HepG2 (cell line): ENCODE results near the gene EXPH5. TPM values are rescaled to one million over a fixed set of nuclear protein-coding genes. Genes with fewer than 3 reads are reported as not detected.

Experiments used
- ATAC-seq: fragments of 200-7000 bp; cut with Tn5 transposase; 3 replicates; pipeline ENCODE4 v1.9.1; 2020; ENCODE audit warnings: mild to moderate bottlenecking, moderate library complexity
- BruUV-seq: library from RNA; stranded (reverse); fragments of 400-500 nt; replicated peaks from 2 replicates; lab custom pipeline; 2021; lab: Mats Ljungman, UMichigan
- CTCF ChIA-PET: fragments of 300-600 bp; formaldehyde crosslinking; extraction: SDS; loops from one replicate; lab custom pipeline; 2021; ENCODE audit warnings: low total read pairs, inconsistent platforms, low intra/inter-chr PET ratio; lab: Yijun Ruan, JAX
- POLR2A ChIA-PET: fragments of 350-600 bp; sonication (Branson Sonifier 250); formaldehyde crosslinking; loops from one replicate; lab custom pipeline; 2020; ENCODE audit warnings: antibody characterized with exemption, inconsistent platforms; lab: Yijun Ruan, JAX
- DNase-seq: peaks from one replicate; pipeline ENCODE4 v3.0.0-alpha.2; 2015; ENCODE audit warnings: low spot score
- FAIRE-seq: peaks from 3 replicates; lab custom pipeline; 2011; peaks lifted over from hg19 to GRCh38; lab: Jason Lieb, UNC
- H2AFZ ChIP-seq: one replicate; pipeline ENCODE4 v1.6.1; 2011; ENCODE audit warnings: low read length, inconsistent platforms
- H3K27ac ChIP-seq: fragments of 300-600 bp; 3 replicates; pipeline ENCODE4 v1.8.0; 2011; ENCODE audit warnings: mixed run types, mild to moderate bottlenecking, mixed read lengths, low read length, inconsistent platforms; ENCODE audit not compliant: insufficient read depth; ENCODE audit errors: extremely low read length
- H3K27me3 ChIP-seq, 2 experiments: fragments of 200-600 bp in 1 of 2; 2 replicates in 1 of 2; 3 replicates in 1 of 2; pipeline versions ENCODE4 v1.6.0 to v1.8.0; 2011; ENCODE audit warnings: low read length in 2 of 2, mild to moderate bottlenecking in 2 of 2, moderate library complexity in 2 of 2, inconsistent platforms in 1 of 2; ENCODE audit not compliant: insufficient read depth in 2 of 2, control insufficient read depth in 1 of 2
- H3K36me3 ChIP-seq, 2 experiments: fragments of 200-600 bp in 1 of 2; replicated peaks in 1 of 2; 2 replicates in 1 of 2; 3 replicates in 1 of 2; pipeline versions ENCODE4 v1.5.1 to v1.8.0; 2011; ENCODE audit warnings: low read length in 2 of 2, inconsistent platforms in 1 of 2; ENCODE audit not compliant: insufficient read depth in 2 of 2, control insufficient read depth in 1 of 2
- H3K4me1 ChIP-seq: 2 replicates; pipeline ENCODE4 v1.5.1; 2012; ENCODE audit warnings: low read length, inconsistent platforms; ENCODE audit not compliant: insufficient read depth
- H3K4me2 ChIP-seq: 2 replicates; pipeline ENCODE4 v1.6.0; 2011; ENCODE audit warnings: low read depth, low read length, inconsistent platforms
- H3K4me3 ChIP-seq, 3 experiments: fragments of 200-600 bp in 1 of 3; sonication (generic), shearing (Covaris generic) in 1 of 3; replicated peaks in 1 of 3; 2 replicates each; pipeline ENCODE4 v1.5.1; 2011 to 2016; ENCODE audit warnings: low read length in 3 of 3, inconsistent platforms in 2 of 3, low read depth in 2 of 3, mild to moderate bottlenecking in 2 of 3, control low read depth in 1 of 3, mixed read lengths in 1 of 3; ENCODE audit not compliant: insufficient read depth in 1 of 3
- H3K79me2 ChIP-seq: one replicate; pipeline ENCODE4 v1.6.1; 2011; ENCODE audit warnings: low read length, inconsistent platforms; ENCODE audit not compliant: insufficient read depth
- H3K9ac ChIP-seq: 2 replicates; pipeline ENCODE4 v1.6.0; 2011; ENCODE audit warnings: mild to moderate bottlenecking, low read depth, low read length, inconsistent platforms; ENCODE audit not compliant: insufficient read depth
- H3K9me3 ChIP-seq: 2 replicates; pipeline ENCODE4 v1.5.1; 2012; ENCODE audit warnings: mild to moderate bottlenecking, low read length
- H4K20me1 ChIP-seq: 2 replicates; pipeline ENCODE4 v1.6.0; 2011; ENCODE audit warnings: inconsistent platforms, mild to moderate bottlenecking, low read length, moderate library complexity; ENCODE audit not compliant: insufficient read depth
- FOSL2 ChIP-seq: sonication (generic); formaldehyde crosslinking; IDR thresholded peaks from 2 replicates; pipeline ENCODE4 v1.4.0; 2020; ENCODE audit warnings: missing genetic modification reagents
- KAT7 ChIP-seq: IDR thresholded peaks from 2 replicates; pipeline ENCODE4 v1.6.1; 2018; ENCODE audit warnings: borderline replicate concordance, missing compliant biosample characterization
- MNT ChIP-seq: fragments of 450-650 bp; IDR thresholded peaks from 2 replicates; pipeline ENCODE4 v1.6.1; 2016
- TBX2 ChIP-seq: sonication (generic); formaldehyde crosslinking; IDR thresholded peaks from 2 replicates; pipeline ENCODE4 v1.5.0; 2020; ENCODE audit warnings: missing genetic modification reagents, mild to moderate bottlenecking, borderline replicate concordance
- ZBTB46 ChIP-seq: sonication (generic); formaldehyde crosslinking; IDR thresholded peaks from 2 replicates; pipeline ENCODE4 v1.4.0; 2020; ENCODE audit warnings: mild to moderate bottlenecking, missing genetic modification reagents, borderline replicate concordance
- ZNF660 ChIP-seq: sonication (generic); formaldehyde crosslinking; IDR thresholded peaks from 2 replicates; pipeline ENCODE4 v1.5.1; 2020; ENCODE audit warnings: mild to moderate bottlenecking, low read depth, missing genetic modification reagents, borderline replicate concordance
- WGBS: methylation state at CpG from one replicate; pipeline ENCODE4 v1.1.6; 2017; ENCODE audit warnings: low lambda C conversion rate; 5-methylcytosine and 5-hydroxymethylcytosine counted together
- in situ Hi-C: cut with HindIII; loops from 2 replicates; pipeline ENCODE4 v1.10.0; 2017; ENCODE audit warnings: low pct_unique_long_range_greater_than_20kb; ENCODE audit not compliant: extremely low pct_ligation_motif_present
- intact Hi-C: fragments of 100-400 bp; cut with micrococcal nuclease; formaldehyde crosslinking; loops from one replicate; pipeline ENCODE4 v1.10.0; 2022; ENCODE audit not compliant: unreplicated experiment
- polyA plus RNA-seq, 8 experiments: library from polyadenylated mRNA; depleted of rRNA in 3 of 8; stranded (reverse) in 7 of 8; unstranded in 1 of 8; fragments of >200 nt; fragmentation: Illumina TruSeq in 4 of 8; extraction: Trizol in 4 of 8; gene quantifications; 2 replicates each; pipeline versions ENCODE4 v1.2.1 to v1.2.3, GENCODE V29; 2011 to 2016; ENCODE audit warnings: low read depth in 4 of 8, missing spikeins in 1 of 8, mixed read lengths in 1 of 8; ENCODE audit not compliant: insufficient read depth in 1 of 8
- total RNA-seq, 5 experiments: library from RNA; depleted of rRNA; stranded (reverse); fragments of >200 nt; fragmentation: Illumina TruSeq; extraction: Trizol; gene quantifications; 2 replicates each; pipeline ENCODE4 v1.2.3, GENCODE V29; 2016; ENCODE audit warnings: low read depth in 1 of 5

The EXPH5 gene
- total and polyA plus RNA-seq, 2 of the 13 experiments (the other 11 are each of a cell fraction or from before 2014, with no cell fraction given) = under 0.01 to 0.02 TPM

- Histone ChIP-seq H2AFZ (no peak overlapping the region), H3K27me3 (no peaks in the 10 kb centered on the region; a peak in 2 of 5 replicates), H3K4me2 (no peak overlapping the region), H3K36me3 (no peaks in the 10 kb centered on the region), H3K4me3 (no peak overlapping the region), H4K20me1 (no peaks in the 10 kb centered on the region), H3K27ac (no peak overlapping the region), H3K4me1 (no peaks in the 10 kb centered on the region), H3K79me2 (no peaks in the 10 kb centered on the region), H3K9me3 (no peaks in the 10 kb centered on the region), H3K9ac (no peak overlapping the region)
- FAIRE-seq = no peak
- TF ChIP-seq ZNF660 (CRISPR knock-in tag) = no peak
- TF ChIP-seq FOSL2 (CRISPR knock-in tag) = 0 out of 2 replicates have a peak, but pooled peaks have one; percentile 6
- no peak for TF ChIP-seq KAT7 (CRISPR knock-in tag)
- no peak for TF ChIP-seq ZBTB46 (CRISPR knock-in tag)
- no peak for TF ChIP-seq TBX2 (CRISPR knock-in tag)
- TF ChIP-seq MNT = no peak
- ChIA-PET POLR2A (no interaction called here), CTCF (no interaction called here)
- in situ Hi-C loops (no loop called here), intact Hi-C loops (no loop called here)
- 29% methylated on average over 5 of the region's 5 CpGs for WGBS
- no TSS peak for BruUV-seq
- DNase-seq = no peak
- ATAC-seq = no peak
These were observed 16.1 kb upstream of the EXPH5 start for GRCh38 chr11:108609682-108610081.
